Measurements from ENCODE around the gene MLC1.

Gene MLC1

DNA sequence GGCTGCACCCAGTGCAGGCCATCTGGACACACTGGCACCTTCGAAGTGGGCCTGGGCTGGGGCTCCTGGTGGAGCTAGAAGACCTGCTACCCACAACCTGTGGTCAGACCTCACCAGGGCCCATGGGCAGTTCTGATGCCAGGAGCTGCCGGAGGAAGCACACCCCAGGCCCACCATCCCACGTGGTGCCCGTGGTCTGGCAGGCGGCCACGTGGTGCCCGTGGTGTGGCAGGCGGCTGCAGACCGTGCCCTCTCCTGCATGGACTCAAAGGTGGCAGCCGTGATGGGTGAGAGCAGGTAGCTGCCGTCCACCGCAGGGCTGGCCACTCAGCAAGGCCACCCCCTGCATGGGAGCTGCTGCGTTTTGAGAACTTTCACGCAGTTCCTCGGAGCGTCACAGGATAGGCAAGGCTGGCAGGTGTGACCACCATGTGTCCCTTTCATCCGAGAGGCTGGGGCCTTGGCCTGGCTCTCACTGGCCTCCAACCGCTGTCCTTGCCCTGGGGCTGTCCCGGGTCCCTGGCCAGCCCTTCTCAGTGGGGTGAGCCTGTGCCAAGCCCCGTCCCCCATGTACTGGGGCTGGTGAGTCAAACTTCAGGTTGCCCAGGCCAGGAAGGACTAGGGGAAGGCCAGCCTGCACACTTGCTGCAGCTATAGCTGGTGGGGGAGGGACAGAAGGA lies 68.8 kb downstream of the MLC1 start:
- TF ChIP-seq CTBP1 (IDR thresholded peaks at IDR 0.05; ENCODE audit: borderline replicate concordance) (no peak), HDGF (IDR thresholded peaks at IDR 0.05; ENCODE audit: borderline replicate concordance) (no peak), FOXA1 (IDR thresholded peaks at IDR 0.05) (no peak), FOXM1 (IDR thresholded peaks at IDR 0.05; ENCODE audit: borderline replicate concordance) (no peak), ZNF384 (IDR thresholded peaks at IDR 0.05) (no peak), LEF1 (IDR thresholded peaks at IDR 0.05; ENCODE audit: borderline replicate concordance) (no peak), SP1 (IDR thresholded peaks at IDR 0.05) (no peak), L3MBTL2 (conservative IDR thresholded peaks at IDR 0.05) (no peak), SUZ12 (IDR thresholded peaks at IDR 0.05) (no peak), TARDBP (IDR thresholded peaks at IDR 0.05) (no peak), BHLHE40 (IDR thresholded peaks at IDR 0.05; ENCODE audit: borderline replicate concordance) (no peak), FOXK2 (IDR thresholded peaks at IDR 0.05) (no peak), ELF4 (IDR thresholded peaks at IDR 0.05) (no peak)
- TF ChIP-seq, protein P1, sequence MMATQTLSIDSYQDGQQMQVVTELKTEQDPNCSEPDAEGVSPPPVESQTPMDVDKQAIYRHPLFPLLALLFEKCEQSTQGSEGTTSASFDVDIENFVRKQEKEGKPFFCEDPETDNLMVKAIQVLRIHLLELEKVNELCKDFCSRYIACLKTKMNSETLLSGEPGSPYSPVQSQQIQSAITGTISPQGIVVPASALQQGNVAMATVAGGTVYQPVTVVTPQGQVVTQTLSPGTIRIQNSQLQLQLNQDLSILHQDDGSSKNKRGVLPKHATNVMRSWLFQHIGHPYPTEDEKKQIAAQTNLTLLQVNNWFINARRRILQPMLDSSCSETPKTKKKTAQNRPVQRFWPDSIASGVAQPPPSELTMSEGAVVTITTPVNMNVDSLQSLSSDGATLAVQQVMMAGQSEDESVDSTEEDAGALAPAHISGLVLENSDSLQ (IDR thresholded peaks at IDR 0.05): no peak
- DNase-seq (ENCODE audit: extremely low spot score): no peak
- POLR2A ChIA-PET: no interaction called here
- CTCF ChIA-PET: interaction anchor here (0.8 to 2.4 kb wide), 2 partner anchors 14 to 43 kb away, joined by 3 to 7 read pairs; no protein-coding TSS in a partner anchor

DNA sequence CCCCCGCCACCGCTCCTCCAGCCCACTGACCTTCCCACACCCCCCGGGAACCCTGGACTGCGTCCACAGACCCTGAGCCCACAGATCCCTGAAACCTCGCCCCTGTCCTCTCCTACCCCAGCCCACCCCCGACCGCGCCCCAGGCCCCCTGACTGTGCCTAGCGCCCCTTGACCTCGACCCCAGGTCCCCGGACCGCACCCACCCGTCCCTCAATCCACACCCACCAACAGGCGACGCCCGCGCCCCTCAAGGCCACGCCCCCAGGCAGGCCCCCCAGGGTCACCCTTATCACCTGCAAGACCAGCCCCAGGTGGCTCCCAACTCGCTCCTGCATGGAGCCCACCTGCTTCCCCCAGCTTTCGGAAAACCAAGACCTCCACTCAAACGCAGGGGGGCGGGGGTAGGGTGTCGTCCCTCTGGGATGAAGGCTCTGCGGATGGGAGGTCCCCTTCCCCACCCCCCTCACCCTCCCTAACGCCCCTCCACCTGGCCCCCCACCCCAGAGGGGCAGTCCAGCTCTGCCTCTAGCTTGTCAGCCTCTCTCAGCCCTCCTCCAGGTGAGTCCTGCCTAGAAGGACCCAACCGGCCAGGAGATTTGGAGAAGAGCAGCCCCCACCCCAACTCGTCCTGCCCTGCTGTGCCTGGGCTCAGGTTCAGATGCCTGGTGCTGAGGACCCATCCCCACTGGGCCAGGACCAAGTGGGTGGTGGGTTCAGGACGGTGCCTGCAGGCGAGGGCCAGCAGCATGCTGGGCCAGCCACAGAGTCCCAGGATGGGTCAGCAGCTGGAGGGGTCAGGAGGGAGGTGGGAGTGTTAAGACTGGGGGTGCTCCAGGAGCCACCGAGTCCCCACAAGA lies 69.5 kb downstream of the MLC1 start:
- ChIA-PET CTCF (no interaction called here), POLR2A (no interaction called here)
- no peak for DNase-seq (ENCODE audit: extremely low spot score)
- TF ChIP-seq LEF1 (IDR thresholded peaks at IDR 0.05; ENCODE audit: borderline replicate concordance) (no peak), ARNT (IDR thresholded peaks at IDR 0.05) (no peak), SUZ12 (IDR thresholded peaks at IDR 0.05) (no peak), HDGF (IDR thresholded peaks at IDR 0.05; ENCODE audit: borderline replicate concordance) (no peak), BHLHE40 (IDR thresholded peaks at IDR 0.05; ENCODE audit: borderline replicate concordance) (no peak), TARDBP (IDR thresholded peaks at IDR 0.05) (no peak), NFRKB (IDR thresholded peaks at IDR 0.05) (no peak), ZNF384 (IDR thresholded peaks at IDR 0.05) (no peak), FOXA1 (IDR thresholded peaks at IDR 0.05) (no peak)
- TF ChIP-seq, protein P1 (IDR thresholded peaks at IDR 0.05): no peak

DNA sequence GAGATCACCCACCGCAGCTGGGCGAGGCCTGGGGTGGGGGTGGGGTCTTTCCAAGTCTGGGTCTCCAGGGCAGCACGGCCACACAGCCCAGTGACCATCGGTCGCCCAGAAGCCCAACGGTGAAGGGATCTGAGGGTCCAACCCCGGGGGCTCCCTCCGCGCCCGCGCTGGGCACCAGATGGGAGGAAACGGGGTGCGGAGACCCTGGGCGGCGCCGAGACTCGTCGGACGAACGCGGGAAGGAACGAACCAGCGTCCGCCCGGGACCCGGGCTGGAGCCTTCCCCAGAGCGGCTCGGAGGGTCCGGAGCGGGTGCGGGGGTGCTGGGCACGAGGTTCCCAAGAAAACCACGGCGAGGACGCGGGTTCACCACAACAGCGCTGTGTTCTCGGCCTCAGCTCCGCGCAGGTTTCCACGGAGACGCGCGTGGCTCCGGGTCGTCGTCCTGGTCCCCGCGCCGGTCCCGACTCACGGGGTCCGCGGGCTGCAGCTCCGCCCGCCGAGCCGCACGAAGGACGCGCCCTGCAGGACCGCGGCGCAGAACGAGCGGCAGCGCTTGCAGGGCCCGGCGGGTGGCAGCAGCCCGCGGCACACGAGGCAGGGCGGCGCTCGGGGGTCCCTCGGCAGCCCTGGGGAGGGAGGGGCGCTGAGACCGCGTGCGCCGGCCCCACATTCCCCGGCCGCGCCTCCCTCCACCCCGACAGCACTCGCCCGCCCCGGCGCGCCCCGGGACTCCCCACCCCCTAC lies 70.4 kb downstream of the MLC1 start:
- DNase-seq (ENCODE audit: extremely low spot score): no peak
- ChIA-PET CTCF (no interaction called here), POLR2A (no interaction called here)
- TF ChIP-seq ZNF384 (IDR thresholded peaks at IDR 0.05) (no peak), ARNT (IDR thresholded peaks at IDR 0.05) (no peak), HDGF (IDR thresholded peaks at IDR 0.05; ENCODE audit: borderline replicate concordance) (no peak), ELF4 (IDR thresholded peaks at IDR 0.05) (no peak), CTBP1 (IDR thresholded peaks at IDR 0.05; ENCODE audit: borderline replicate concordance) (no peak), SP1 (IDR thresholded peaks at IDR 0.05) (no peak)
- TF ChIP-seq, protein P1 (IDR thresholded peaks at IDR 0.05): no peak

DNA sequence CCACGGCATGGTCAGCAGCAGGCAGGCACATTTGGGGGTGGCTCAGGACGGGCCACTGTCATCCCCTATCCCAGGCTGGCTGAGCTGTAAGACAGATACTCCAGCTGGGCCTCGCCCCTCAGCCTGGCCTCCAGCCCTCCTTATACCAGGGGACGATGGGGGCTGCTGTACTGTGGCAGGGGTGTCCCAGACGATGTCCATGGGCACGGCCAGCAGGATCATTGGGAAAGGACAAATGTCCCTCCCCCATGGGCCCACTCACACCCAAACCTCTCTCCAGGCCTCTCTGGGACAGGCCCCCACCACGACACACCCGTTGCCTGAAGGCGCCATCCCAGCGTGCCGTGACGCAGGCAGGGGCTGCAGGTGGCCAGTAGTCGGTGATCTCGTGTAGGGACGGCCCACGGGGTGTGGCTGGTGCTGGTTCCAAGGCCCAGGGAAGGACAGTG lies 71.1 kb downstream of the MLC1 start:
- no peak for DNase-seq (ENCODE audit: extremely low spot score)
- ChIA-PET CTCF (interaction anchor here (1.0 to 1.4 kb wide), 2 partner anchors 16 to 81 kb away, joined by 4 to 7 read pairs; no protein-coding TSS in a partner anchor), POLR2A (no interaction called here)
- TF ChIP-seq BHLHE40 (IDR thresholded peaks at IDR 0.05; ENCODE audit: borderline replicate concordance) (no peak), CTBP1 (IDR thresholded peaks at IDR 0.05; ENCODE audit: borderline replicate concordance) (no peak), SP1 (IDR thresholded peaks at IDR 0.05) (no peak), LEF1 (IDR thresholded peaks at IDR 0.05; ENCODE audit: borderline replicate concordance) (no peak), NFRKB (IDR thresholded peaks at IDR 0.05) (no peak), L3MBTL2 (conservative IDR thresholded peaks at IDR 0.05) (no peak), FOXM1 (IDR thresholded peaks at IDR 0.05; ENCODE audit: borderline replicate concordance) (no peak), TARDBP (IDR thresholded peaks at IDR 0.05) (no peak), ARNT (IDR thresholded peaks at IDR 0.05) (no peak), FOXK2 (IDR thresholded peaks at IDR 0.05) (no peak), FOXA1 (IDR thresholded peaks at IDR 0.05) (no peak), HDGF (IDR thresholded peaks at IDR 0.05; ENCODE audit: borderline replicate concordance) (no peak), ELF4 (IDR thresholded peaks at IDR 0.05) (no peak), SUZ12 (IDR thresholded peaks at IDR 0.05) (no peak)
- TF ChIP-seq, protein P1 (IDR thresholded peaks at IDR 0.05): no peak
